Fibroblast of skin of scalp (primary cell): Measurements from ENCODE around the gene SLC39A9.
"Not testable (repeated sequence)": the region's sequence is repeated elsewhere in the genome, so short reads cannot be mapped to it uniquely, and the experiment has no call there.

Source experiments
- DNase-seq: peaks from one replicate; pipeline ENCODE4 v3.0.0-alpha.2; 2013

Gene SLC39A9

GRCh38 chr14:69427596-69427995 is 29.1 kb downstream of the SLC39A9 start:
- no peak for DNase-seq

- DNase-seq = no peak
These were observed 30.0 kb downstream of the SLC39A9 start for GRCh38 chr14:69428289-69428998.

- no peak for DNase-seq
These were observed 31.2 kb downstream of the SLC39A9 start for GRCh38 chr14:69429643-69430042.

GRCh38 chr14:69430306-69430939 is 31.9 kb downstream of the SLC39A9 start:
- no peak for DNase-seq

- no peak for DNase-seq
These were observed 33.9 kb downstream of the SLC39A9 start for GRCh38 chr14:69432364-69432763.

GRCh38 chr14:69439521-69440270 is 41.2 kb downstream of the SLC39A9 start:
- DNase-seq = no peak

- DNase-seq = peak; percentile 18
These were observed 43.5 kb downstream of the SLC39A9 start for GRCh38 chr14:69441948-69442347.

- DNase-seq = no peak
These were observed 44.9 kb downstream of the SLC39A9 start for GRCh38 chr14:69443296-69443805.

GRCh38 chr14:69449216-69449615 is 50.7 kb downstream of the SLC39A9 start:
- no peak for DNase-seq

GRCh38 chr14:69451941-69452340 is 53.4 kb downstream of the SLC39A9 start:
- DNase-seq = no peak

- DNase-seq = no peak
These were observed 59.9 kb downstream of the SLC39A9 start for GRCh38 chr14:69458350-69458749.

GRCh38 chr14:69459122-69459521 is 60.6 kb downstream of the SLC39A9 start:
- DNase-seq = no peak

GRCh38 chr14:69460093-69460701 is 61.7 kb downstream of the SLC39A9 start:
- DNase-seq = peak; percentile 85

GRCh38 chr14:69464379-69464778 is 65.9 kb downstream of the SLC39A9 start:
- DNase-seq = peak; percentile 27

GRCh38 chr14:69464829-69465228 is 66.3 kb downstream of the SLC39A9 start:
- peak; percentile 82 for DNase-seq

GRCh38 chr14:69468949-69469348 is 70.5 kb downstream of the SLC39A9 start:
- no peak for DNase-seq

- DNase-seq = no peak
These were observed 72.9 kb downstream of the SLC39A9 start for GRCh38 chr14:69471436-69471835.

- DNase-seq = no peak
These were observed 73.4 kb downstream of the SLC39A9 start for GRCh38 chr14:69471916-69472315.

- no peak for DNase-seq
These were observed 74.8 kb downstream of the SLC39A9 start for GRCh38 chr14:69473260-69473659.

GRCh38 chr14:69473946-69474345 is 75.5 kb downstream of the SLC39A9 start:
- no peak for DNase-seq

GRCh38 chr14:69475194-69475818 is 76.8 kb downstream of the SLC39A9 start:
- DNase-seq = peak; percentile 12

- DNase-seq = not testable (repeated sequence)
These were observed 78.4 kb downstream of the SLC39A9 start for GRCh38 chr14:69476824-69477450.
